ENCODE data around the gene GSPT2.

DNA sequence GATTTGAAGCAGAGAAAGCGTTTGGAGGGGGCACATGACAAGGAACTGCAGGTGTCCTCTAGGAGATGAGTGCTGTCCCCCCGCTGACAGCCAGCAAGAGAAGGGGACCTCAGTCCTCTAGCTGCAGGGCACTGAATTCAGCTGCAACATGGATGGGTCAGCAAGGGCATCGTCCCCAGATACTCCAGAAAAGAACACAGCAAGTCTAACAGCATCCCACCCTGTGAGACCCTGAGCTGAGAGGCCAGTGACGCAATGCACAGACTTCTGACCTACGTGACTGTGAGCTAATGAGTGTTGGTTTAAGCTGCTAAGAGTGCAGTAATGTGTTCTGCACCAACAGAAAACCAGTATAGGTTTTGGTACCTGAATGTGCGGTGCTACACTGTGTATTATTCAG lies 49.0 kb upstream of the GSPT2 start:
- TF ChIP-seq, protein P1, sequence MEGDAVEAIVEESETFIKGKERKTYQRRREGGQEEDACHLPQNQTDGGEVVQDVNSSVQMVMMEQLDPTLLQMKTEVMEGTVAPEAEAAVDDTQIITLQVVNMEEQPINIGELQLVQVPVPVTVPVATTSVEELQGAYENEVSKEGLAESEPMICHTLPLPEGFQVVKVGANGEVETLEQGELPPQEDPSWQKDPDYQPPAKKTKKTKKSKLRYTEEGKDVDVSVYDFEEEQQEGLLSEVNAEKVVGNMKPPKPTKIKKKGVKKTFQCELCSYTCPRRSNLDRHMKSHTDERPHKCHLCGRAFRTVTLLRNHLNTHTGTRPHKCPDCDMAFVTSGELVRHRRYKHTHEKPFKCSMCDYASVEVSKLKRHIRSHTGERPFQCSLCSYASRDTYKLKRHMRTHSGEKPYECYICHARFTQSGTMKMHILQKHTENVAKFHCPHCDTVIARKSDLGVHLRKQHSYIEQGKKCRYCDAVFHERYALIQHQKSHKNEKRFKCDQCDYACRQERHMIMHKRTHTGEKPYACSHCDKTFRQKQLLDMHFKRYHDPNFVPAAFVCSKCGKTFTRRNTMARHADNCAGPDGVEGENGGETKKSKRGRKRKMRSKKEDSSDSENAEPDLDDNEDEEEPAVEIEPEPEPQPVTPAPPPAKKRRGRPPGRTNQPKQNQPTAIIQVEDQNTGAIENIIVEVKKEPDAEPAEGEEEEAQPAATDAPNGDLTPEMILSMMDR (IDR thresholded peaks at IDR 0.05; ENCODE audit: low read length) = no peak
- no peak for TF ChIP-seq EZH2 (IDR thresholded peaks at IDR 0.05; ENCODE audit: borderline replicate concordance, low read length)
